HL-60/S4 treated with phorbol 12-myristate 13-acetate at 8.2 ng/mL for 4 days and 3 days (cell line): ENCODE results near the gene SIPA1L2.

Experiments
- in situ Hi-C: fragments of 300-500 bp; cut with MboI; formaldehyde crosslinking; loops from 2 replicates; pipeline ENCODE4 v1.15.0; 2022; ENCODE audit warnings: low sequenced_read_pairs

SIPA1L2 gene

GRCh38 chr1:232630047-232630893 is at the start of gene SIPA1L2:
TSS of gene SIPA1L2 (minus strand) at chr1:232630133. CDS start at chr1:232515339, 114,794 bp downstream.
- in situ Hi-C loops = loop anchor here (10.0 to 25.0 kb wide), 2 partner anchors 545 to 607 kb away; no protein-coding TSS in a partner anchor

- in situ Hi-C loops = no loop called here
Measured at GRCh38 chr1:232678185-232678886, 48.4 kb upstream of the SIPA1L2 start.

GRCh38 chr1:232676307-232676706 is 46.4 kb upstream of the SIPA1L2 start:
- in situ Hi-C loops = no loop called here

GRCh38 chr1:232675898-232676297 is 46.0 kb upstream of the SIPA1L2 start:
- in situ Hi-C loops = no loop called here

GRCh38 chr1:232675260-232675659 is 45.3 kb upstream of the SIPA1L2 start:
- in situ Hi-C loops = no loop called here

GRCh38 chr1:232673256-232673655 is 43.3 kb upstream of the SIPA1L2 start:
- in situ Hi-C loops = no loop called here

GRCh38 chr1:232669981-232670747 is 40.2 kb upstream of the SIPA1L2 start:
- in situ Hi-C loops = no loop called here

- in situ Hi-C loops = no loop called here
Measured at GRCh38 chr1:232667778-232668165, 37.8 kb upstream of the SIPA1L2 start.

GRCh38 chr1:232667094-232667777 is 37.3 kb upstream of the SIPA1L2 start:
- in situ Hi-C loops = no loop called here

- in situ Hi-C loops = no loop called here
Measured at GRCh38 chr1:232664844-232665777, 35.2 kb upstream of the SIPA1L2 start.

- in situ Hi-C loops = no loop called here
Measured at GRCh38 chr1:232662910-232663309, 33.0 kb upstream of the SIPA1L2 start.

- in situ Hi-C loops = no loop called here
Measured at GRCh38 chr1:232658386-232658785, 28.5 kb upstream of the SIPA1L2 start.

GRCh38 chr1:232657426-232658005 is 27.6 kb upstream of the SIPA1L2 start:
- in situ Hi-C loops = no loop called here

GRCh38 chr1:232655746-232656085 is 25.8 kb upstream of the SIPA1L2 start:
- in situ Hi-C loops = no loop called here

- in situ Hi-C loops = no loop called here
Measured at GRCh38 chr1:232655028-232655745, 25.3 kb upstream of the SIPA1L2 start.

GRCh38 chr1:232653789-232654188 is 23.9 kb upstream of the SIPA1L2 start:
- in situ Hi-C loops = no loop called here

GRCh38 chr1:232650845-232651244 is 20.9 kb upstream of the SIPA1L2 start:
- in situ Hi-C loops = no loop called here

GRCh38 chr1:232650418-232650817 is 20.5 kb upstream of the SIPA1L2 start:
- in situ Hi-C loops = no loop called here

- in situ Hi-C loops = loop anchor here (25.0 kb wide), 1 partner anchor 589 kb away; no protein-coding TSS in a partner anchor
Measured at GRCh38 chr1:232648316-232648715, 18.4 kb upstream of the SIPA1L2 start.
